HPDE6-E6E7 (cell line): Measurements from ENCODE around the gene CEND1.

ENCODE experiments used
- DNase-seq: peaks from one replicate; pipeline ENCODE4 v3.0.0; 2011; ENCODE audit warnings: missing footprints; ENCODE audit errors: extremely low spot score

The CEND1 gene

DNA sequence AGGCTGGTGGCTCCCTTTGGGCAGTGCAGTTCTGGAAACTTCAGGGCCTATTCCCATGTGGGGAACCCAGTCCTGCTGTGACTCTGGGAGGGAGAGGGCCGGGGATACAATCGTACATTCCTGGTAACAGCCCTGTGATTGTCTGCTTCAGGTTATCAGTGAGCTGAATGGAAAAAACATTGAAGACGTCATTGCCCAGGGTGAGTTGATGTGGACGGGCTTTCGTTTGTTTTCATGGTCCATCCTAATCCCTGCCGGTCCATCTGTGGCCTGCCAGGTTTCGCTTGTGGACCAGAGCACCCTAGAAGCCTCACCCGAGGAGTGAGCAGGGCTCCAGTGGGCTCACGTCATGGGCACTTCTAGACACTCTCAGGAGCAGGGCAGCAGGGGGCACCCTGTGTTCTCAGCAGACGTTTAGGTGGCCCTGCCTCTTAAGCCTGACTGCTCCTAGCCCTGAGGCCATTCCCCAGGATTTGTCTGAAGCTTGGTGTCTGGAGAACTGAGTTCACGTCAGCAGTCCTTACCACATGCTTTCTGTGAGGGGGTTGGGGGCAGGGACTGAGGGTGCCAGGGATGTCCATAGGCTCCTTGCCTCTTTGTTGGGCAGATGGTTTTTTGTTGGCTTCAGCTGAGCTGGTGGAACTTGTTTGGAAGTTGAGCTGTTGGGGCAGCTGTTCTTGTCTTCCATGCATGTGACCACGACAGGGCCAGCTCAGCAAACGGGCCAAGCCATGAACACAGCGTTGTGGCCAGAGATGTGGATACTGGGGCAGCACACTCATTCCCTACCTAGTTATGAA is 21.8 kb upstream of the CEND1 start:
- no peak for DNase-seq

DNA sequence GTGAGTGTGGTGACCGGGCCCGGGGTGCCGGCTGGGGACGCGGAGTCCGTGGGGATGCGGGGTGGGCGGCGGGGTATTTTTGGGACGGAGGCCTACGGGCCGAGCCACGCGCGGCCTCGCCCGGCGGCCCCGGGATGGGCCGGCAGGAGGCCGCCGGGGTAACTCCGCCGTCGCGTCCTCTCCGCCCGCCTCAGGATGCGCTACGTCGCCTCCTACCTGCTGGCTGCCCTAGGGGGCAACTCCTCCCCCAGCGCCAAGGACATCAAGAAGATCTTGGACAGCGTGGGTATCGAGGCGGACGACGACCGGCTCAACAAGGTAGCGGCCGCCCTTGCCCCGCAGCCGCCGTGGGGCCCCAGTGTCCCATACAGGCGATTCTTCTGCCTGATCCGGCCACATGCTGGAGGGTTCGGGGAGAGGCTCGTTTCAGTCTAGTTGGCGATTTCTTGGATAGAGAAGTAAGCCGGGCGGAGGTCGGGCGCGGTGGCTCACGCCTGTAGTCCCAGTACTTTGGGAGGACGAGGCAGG is 20.2 kb upstream of the CEND1 start:
- no peak for DNase-seq

DNA sequence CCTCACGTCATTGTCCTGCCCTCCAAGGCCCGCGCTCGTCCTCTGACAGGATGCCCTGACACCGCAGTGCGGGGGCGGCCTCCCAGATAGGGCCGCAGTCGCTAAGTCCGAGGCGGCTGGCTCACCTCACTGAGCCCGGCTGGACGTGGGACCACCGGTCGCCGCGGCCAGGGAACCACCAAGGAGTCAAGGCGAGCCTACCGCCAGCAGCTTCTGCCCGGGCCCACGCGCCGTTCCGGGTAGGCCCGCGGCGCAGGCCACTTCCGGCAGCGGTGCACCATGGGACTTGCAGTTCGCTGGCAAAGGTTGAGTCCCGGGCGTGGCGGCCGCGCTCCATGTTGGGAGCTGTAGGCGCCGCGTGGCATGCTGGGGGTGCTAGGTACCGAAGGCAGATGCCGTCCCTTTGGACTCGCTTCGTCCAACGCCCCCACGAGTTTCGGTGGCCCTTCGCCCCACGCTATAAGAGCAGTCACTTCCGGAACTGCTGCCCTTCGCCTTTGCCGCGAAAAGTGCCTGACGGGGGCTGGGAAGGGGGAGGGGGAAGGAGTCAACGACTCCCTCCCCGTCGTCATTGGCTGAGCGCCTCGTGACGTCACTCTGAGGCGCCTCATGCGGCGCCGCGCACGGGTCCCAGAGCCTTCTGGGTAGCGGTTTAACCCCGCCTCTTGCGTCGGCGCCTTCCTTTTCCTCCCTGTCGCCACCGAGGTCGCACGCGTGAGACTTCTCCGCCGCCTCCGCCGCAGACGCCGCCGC is 19.6 kb upstream of the CEND1 start, which contains the start of gene RPLP2:
TSS of gene RPLP2 (plus strand) at position 681 of the 753 bp plus-strand sequence. CDS start 268 bp downstream, outside the sequence.
- DNase-seq = peak; percentile 87

DNA sequence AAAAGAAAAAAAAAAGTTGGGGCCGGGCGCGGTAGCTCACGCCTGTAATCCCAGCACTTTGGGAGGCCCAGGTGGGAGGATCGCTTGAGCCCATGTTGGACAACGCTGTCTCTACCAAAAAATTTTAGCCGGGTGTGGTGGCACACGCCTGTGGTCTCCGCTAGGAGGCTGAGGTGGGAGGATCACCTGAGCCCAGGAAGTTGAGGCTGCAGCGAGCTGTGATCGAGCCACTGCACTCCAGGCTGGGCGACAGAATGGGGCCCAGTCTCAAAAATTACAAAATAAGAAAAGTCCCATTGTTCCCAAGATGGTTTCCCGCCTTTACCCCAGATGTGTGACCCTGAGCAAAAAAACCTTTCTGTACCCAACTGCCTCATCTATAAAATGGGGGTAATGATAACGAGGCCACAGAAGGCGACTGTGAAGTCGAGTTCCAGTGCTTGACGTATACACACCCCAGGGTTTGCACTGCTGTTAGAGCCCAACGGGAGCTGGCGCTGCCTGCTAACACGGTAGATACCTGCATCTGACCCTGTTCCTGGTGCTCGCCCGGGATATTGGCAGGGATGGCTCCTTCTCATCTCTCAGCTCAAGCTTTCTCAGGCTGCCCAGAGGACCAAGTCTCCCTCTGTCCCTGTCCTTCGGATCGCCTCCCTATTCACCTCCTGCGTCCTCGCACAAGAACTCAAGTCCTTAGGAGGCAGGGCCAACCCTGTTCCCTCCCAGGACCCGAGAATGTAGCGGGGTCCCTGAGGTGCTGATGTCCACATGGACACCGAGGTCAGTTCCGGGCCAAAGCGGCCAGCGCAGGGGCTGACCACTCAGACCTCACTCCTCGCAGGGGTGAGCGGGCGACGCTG is 18.8 kb upstream of the CEND1 start:
- DNase-seq = no peak

DNA sequence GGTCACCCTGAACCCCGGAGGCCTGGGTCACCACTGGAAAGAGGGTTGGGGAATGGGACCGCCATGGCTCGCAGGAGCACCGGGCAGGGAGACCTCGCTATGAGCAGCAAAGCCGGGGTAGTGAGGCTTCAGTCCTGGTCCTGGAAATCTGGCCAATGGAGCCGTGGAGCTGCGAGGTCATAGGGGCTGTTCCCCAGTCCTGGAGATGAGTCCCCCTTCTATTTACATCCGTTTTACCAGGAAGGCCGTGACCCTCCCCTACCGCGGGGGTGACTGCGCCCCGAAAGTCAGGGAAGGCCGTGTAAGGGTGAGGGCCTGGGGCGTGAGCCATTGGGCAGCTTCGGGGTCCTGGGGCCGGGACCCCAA is 14.7 kb upstream of the CEND1 start:
- no peak for DNase-seq

DNA sequence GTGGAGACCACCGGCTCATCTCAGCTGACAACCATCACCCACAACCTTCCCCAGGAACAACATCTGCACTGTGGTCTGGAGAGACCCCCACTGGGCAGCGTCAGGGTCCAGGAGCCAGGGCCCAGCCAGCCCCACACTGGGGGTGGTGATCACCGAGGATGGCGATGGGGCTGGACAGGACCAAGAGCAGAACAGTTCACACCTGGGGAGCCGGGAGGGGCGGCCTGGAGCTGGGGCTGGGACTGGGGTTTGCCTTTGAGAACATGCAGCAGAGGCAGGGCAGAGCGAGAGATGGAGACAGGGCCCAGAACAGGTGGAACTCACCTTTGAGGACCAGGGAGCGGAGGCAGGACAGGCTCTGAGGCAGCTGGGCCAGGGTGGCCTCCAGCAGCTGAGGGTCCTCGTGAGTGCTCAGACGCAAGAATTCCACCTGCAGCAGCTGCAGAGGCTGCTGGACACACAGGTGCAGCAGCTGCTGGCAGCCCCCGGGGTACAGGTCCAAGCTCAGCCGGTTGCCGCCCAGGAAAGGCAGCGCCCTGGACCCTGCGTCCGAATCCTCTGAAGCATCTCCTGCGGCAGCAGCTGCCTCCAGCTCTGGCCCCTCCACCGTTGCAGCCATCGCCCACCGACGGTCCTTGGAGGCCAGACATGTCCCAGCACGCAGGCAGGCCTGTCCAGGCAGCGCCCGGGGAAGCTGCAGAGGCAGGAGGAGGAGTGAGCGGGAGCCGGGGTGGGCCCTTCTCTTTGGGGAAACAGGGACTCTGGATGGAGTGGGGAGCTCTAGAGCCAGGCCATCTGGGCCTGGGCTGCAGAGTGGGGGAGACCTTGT is 14.1 kb upstream of the CEND1 start:
- no peak for DNase-seq

DNA sequence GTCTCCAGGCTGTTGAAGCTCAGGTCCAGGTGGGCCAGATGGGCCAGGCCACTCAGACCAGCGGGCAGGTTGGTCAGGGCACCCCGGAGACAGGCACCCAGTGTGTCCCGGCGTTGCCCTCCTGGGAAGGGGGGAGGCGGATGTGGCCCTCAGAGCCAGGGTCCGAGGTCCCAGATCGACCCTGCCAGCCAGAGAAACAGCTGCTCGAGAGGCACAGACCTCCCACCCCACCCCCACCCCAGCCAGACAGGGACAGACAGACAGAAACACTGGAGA is 13.5 kb upstream of the CEND1 start:
- DNase-seq = no peak

DNA sequence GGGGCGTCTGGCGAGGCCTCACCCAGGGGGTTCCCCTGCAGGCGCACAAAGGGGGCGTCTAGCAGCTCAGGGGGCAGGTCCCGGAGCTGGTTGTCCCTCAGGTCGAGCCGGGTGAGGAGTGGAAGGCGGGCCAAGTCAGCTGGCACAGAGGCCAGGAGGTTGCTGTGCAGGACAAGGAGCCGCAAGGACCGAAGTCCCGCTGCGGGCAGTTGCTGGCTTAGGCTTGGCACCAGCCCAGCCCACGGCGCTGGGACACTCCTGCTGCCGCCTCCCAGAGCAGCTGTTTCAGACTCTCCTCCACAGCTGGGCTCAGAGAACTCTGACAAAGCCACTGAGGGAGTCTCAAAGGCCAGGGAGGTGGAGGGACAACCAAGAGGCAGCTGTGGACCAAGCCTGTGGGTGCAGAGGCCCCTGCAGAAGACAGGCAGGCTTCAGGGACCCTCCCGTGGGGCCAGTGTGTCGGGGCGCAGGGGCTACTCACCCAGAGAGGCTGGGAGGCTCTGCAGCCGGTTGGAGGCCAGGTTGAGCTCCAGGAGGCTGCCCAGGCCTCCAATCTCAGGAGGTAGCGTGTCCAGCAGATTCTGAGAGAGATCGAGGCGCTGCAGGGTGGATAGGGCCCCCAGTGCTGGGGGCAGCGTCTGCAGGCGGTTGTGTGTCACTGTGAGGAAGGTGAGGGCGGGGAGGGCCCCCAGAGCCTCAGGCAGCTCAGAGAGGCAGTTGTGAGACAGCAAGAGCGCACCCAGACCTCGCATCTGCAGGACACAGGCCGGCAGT is 13.0 kb upstream of the CEND1 start:
- no peak for DNase-seq

DNA sequence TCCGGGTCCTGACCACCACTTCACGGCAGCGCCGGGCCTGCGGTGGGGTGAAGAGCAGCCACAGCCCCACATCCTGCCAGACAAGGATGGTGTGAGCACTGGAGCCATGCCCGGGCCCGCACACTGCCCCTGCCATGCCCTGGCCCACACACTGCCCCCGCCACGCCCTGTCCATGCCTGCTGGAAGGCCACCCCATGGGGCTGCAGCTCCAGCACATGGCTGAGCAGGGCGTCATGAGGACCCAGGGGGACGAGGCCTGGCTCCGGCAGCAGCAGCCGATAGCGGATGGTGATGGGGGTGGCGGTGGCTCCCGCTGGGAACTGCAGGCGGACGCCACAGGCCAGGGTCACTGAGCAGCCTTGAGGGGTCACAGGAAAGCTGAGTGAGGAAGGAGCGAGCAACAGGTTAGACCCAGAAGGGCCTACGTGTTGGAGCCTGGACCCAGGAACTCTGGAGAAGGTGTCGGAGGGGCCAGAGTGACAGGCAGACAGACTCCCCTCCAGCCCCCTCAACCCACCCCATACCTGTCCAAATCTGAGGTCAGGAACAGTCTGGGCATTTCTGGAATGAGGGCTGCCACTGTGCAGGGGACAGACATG is 12.2 kb upstream of the CEND1 start:
- no peak for DNase-seq

DNA sequence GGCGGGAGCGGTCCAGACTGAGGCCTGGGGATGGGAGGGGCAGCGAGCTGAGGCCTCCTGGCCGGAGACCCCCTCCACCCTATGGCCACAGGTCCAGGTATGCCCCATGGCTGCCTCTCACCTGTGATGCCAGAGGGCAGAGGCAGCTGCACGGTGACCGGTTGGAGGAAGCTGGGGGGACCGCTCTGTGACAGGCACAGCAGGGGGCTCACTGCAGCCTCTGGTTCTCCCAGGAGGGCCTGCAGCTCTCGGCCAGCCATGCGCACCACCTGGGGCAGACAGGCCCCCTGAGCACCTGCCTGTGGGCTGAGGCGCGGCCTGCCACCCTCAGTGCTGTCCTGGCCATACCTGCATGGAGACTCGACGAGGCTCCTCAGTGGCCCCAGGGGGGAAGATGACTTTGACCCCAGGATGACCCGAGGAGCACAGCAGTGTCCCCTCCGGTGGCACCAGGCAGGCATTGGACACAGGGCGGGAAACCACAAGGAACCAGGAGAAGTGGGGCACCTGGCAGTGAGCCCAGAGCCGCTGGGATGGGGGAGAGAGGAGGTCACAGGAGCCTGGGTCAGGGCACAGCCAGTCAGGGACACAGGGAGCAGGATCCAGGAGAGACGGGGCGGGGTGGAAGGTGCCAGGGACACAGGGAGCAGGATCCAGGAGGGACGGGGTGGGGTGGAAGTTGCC is 11.3 kb upstream of the CEND1 start:
- no peak for DNase-seq

DNA sequence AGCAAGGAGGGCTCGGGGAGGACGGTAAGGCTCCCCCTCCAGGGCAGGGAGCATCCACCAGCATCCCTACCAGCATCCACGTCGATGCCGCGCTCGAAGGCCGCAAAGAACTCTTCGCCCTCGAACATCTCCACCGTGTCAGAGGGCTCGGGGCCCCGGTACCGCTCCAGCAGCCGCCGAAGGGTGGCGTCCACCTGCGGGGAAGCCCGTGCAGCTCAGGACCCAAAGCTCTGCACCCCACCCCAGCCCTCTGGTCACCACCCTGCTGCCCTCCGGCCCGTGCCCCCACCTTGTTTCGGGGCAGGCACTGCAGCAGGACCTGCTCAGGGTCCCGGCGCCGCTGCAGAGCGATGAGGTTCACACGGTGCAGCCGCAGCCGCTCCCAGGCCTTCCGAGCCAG is 10.6 kb upstream of the CEND1 start:
- DNase-seq = no peak

DNA sequence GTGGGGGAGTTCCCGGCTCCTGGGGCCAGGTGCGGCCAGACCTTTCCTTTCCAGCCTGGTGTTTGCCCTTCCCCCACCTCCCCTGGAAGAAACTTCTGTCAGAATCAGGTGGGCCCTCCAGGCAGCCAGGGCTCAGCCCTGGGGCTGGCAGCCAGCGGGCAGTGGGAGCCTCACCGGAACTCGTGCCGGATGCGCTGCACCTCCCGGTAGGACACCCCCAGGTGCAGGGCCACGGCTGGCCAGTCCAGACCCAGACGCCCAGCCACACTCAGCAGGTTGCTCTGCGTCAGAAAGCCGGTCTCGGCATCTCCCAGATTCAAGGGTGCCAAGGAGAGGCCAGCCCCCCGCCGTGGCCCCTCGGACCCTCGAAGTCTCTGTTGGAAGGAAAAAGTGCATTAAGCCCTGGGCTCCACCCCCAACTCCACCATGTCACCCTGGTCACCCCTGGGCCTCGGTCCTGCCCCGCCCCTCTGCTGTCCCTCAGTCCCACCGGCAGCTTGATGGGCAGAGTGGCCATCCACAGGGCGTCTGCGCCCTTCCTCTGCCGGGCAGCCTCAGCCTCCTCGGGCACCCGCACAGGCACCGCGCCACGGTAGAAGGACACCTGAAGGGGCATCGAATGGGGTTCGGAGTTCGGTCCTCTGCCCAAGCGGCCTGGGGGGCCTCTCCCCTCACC is 9.9 kb upstream of the CEND1 start:
- no peak for DNase-seq

DNA sequence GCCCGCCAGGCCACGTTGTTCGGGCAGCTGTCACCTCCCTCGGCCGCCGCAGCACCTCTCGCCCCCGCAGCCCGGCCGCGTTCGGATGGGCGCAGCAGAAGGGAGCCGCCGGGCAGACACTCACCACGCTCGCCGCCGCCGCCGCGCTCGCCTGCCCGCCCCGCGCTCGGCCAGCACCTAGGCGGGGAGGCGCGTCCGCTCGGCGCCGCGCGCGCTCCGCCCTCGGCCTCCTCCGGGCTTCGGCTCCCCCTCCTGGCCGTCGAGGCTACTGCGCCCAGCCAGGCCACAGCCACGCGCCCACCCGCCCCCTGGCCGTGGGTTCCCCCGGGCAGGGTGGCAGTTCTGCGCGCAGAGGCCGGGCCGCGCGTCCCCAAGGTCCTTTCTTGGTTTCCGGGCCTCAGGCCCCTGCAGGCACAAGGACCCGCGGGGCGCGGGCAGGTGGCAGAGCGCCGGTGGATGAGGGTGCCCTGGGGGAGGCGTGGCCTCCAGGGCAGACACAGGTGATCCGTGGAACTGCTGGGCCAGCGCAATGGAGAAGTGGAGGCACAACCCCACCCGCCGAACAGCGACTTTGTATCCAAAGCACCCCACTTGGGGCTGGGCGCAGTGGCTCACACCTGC is 8.3 kb upstream of the CEND1 start, which contains the start of gene SLC25A22:
TSS of gene SLC25A22 (minus strand) at position 189 of the 621 bp plus-strand sequence. CDS start 3,275 bp downstream, outside the sequence.
- DNase-seq = peak; percentile 74

DNA sequence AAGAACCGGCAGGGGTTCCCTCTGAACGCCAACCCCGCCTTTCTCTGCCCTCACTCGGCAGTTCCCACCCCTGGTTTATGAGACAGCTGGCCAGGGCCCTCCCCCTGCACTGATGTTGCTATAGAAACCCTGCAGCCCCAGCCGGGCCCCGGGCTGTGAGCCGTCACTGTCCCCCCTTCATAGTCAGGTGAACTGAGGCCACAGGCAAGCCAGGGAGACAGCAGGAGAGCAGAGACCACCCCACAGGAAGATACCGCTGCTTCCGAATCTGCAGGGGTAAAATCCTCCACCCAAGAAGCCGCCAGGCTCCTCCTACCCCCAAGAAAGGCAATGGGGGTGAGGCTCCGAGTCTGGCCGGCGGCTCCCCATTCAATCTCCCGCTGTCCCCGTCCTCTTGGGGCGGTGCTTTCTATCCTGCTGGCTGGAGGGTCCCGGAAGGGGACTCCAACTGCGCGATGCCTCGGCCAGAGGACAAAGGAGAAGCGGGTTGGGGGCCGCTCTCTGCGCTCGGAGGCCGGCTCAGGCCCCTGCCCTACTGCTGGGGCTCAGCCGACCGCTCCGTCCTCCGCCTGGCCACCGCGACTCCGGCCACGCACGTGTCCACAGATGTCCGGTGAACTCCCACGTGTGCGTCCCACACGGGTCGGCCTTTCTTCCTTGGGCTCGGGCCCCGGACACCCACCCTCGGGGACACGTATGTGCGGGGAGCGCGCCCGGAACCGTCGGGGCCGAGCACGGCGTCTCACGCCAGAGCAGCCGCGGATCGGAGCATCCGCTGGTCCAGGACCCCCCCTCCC is 7.6 kb upstream of the CEND1 start:
- DNase-seq = no peak

DNA sequence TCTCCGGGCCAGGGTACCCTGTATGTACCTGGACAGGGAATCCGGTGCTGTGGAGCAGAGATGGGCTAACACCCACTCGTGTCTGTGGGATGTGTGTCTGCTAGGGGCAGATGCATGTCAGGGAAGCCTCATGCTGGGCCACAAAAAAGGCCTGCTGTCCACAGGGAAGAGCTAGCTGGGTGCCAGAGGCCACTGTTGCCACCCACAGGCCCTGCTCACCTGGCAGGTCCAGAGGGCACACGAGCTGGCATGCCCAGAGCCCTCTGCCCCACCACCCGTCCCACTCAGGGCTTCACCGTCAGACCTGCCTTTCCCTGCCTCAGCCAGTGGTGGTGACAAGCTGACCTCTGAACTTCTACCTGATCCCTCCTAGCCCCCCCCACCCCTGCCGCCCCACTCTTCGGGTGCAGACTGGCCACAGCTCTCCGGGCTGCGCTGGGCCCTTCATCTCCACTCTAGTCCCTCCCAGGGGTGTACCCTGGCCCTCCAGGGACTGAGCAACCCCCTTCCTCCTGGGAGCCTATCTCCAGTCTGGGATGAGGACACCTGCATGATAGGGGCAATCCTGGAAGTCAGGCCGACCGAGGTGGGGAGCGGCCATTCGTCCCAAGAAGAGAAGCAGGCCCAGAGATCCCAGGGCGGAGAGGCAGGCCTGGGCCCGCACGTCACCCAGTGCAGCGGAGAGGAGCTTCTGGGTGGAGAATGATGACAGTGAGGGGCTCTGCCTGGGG is 6.8 kb upstream of the CEND1 start:
- no peak for DNase-seq

DNA sequence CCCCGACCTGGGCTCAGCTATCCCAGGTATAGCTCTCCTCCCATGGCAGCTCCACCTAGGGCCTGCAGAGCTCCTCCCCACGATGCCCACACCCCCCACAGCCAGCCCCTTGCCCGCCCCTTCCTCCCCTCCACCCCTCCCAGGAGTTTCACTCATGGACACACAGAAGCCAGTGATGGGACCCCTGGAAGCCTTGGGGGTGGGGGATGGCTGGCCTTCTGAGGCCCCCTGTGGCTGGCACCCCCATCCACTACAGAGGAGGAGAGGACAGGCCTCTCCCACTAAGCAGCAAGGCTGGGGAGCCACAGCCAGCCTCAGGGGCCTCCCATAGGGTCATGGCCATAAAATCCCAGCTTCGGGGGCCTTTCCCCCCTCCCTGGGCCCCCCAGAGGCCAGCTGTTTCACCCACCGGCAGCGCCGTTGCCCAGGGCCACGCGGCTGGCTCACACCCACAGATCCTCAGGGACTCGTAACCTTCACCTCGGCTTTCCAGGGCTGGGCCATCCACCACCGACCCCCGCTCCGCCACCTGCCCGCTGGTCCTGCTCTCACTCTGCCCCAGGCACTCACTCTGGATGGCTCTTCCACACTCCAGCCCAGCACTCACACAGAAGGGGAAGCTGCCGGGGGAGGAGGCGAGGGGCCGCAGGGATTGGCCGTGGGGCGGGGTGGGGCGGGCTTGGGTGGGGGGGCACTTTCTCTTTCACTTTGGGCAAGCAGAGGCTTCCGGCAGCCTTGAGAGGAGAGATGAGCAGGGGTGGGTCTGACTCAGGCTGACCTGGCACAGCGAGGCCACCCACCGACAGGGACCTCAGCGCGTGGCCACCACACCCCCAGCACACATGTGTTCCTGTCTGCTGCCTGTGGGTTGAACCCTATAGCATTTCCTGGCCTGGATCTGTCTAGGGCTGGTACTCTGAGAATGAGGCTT is 6.0 kb upstream of the CEND1 start:
- DNase-seq = peak; percentile 79
